ENCODE data around the gene MGLL.

DNA sequence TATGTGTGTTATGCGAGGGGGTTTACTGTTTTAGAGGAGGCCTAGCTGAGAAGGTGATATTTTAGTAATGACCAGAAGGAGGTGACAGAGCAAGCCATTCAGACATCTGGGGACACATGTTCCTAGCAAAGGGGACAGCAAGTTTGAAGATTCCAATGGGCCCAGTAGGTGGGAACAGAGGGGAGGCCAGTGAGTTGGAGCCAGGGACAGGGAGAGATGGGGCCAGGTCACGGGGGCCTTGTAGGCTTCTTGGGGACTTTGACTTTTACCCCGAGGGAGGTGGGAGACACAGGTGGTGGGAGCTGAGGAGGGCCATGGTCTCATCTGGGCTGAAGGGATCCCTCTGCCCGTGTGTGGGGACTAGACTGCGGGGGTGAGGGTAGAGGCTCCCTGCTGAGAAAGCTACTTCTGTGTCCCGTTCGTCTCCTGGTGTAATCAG, 72.5 kb downstream of the MGLL start:
- TF ChIP-seq, protein P1, sequence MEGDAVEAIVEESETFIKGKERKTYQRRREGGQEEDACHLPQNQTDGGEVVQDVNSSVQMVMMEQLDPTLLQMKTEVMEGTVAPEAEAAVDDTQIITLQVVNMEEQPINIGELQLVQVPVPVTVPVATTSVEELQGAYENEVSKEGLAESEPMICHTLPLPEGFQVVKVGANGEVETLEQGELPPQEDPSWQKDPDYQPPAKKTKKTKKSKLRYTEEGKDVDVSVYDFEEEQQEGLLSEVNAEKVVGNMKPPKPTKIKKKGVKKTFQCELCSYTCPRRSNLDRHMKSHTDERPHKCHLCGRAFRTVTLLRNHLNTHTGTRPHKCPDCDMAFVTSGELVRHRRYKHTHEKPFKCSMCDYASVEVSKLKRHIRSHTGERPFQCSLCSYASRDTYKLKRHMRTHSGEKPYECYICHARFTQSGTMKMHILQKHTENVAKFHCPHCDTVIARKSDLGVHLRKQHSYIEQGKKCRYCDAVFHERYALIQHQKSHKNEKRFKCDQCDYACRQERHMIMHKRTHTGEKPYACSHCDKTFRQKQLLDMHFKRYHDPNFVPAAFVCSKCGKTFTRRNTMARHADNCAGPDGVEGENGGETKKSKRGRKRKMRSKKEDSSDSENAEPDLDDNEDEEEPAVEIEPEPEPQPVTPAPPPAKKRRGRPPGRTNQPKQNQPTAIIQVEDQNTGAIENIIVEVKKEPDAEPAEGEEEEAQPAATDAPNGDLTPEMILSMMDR (IDR thresholded peaks at IDR 0.05): no peak
- TF ChIP-seq POLR2A (IDR thresholded peaks at IDR 0.05): no peak
- TF ChIP-seq EP300 (IDR thresholded peaks at IDR 0.05): no peak
- no peak for TF ChIP-seq POLR2AphosphoS5 (IDR thresholded peaks at IDR 0.05)
